Measurements from ENCODE around the gene C1QBP. TPM values are rescaled to one million over a fixed set of nuclear protein-coding genes. Genes with fewer than 3 reads are reported as not detected.

Gene C1QBP
- total RNA-seq, 1 experiment from 2014 or later: 308 TPM

- peak; percentile 46 for DNase-seq
- intact Hi-C loops (cut with micrococcal nuclease): no loop called here
- Histone ChIP-seq H3K9ac (ENCODE audit: low read length) (no peak overlapping the region), H3K36me3 (ENCODE audit: low read depth, low read length) (peaks cover 17% of the 10 kb centered on the region), H3K27me3 (ENCODE audit: low read length) (no peaks in the 10 kb centered on the region), H3F3A (ENCODE audit: low read length, unreplicated experiment) (no peaks in the 10 kb centered on the region), H3K9me2 (replicated peaks; ENCODE audit: low read length) (no peaks in the 10 kb centered on the region), H3K27ac (ENCODE audit: low read length) (no peak overlapping the region), H3K4me2 (ENCODE audit: low read length) (peak overlapping the region; percentile 84), H2AFZ (ENCODE audit: low read length) (no peak overlapping the region), H4K20me1 (ENCODE audit: low read length) (peaks cover 12% of the 10 kb centered on the region; the same call in 1 of the 2 replicates), H3K4me3 (ENCODE audit: low read length) (no peak overlapping the region; the same call in 1 of the 2 replicates), H3K9me3 (ENCODE audit: low read length) (no peaks in the 10 kb centered on the region), H3K79me2 (ENCODE audit: low read length) (peaks cover 72% of the 10 kb centered on the region), H3K4me1 (ENCODE audit: insufficient read depth, low read length) (peaks cover 31% of the 10 kb centered on the region)
- ChIA-PET CTCF (interaction anchor here (0.5 to 1.0 kb wide), 2 partner anchors 22 to 69 kb away, joined by 4 to 7 read pairs; partner anchors contain the start of gene C1QBP), POLR2A (ENCODE audit: unreplicated experiment) (interaction anchor here (0.6 kb wide), 1 partner anchor 22 kb away, joined by 4 read pairs; the partner anchor contains the start of gene C1QBP)
- no TSS peak for BruUV-seq (replicated peaks)
- ATAC-seq: no peak
- TF ChIP-seq EZH2 (IDR thresholded peaks at IDR 0.05; ENCODE audit: low read length, unreplicated experiment) (no peak), EZH2phosphoT487 (IDR thresholded peaks at IDR 0.05; ENCODE audit: borderline replicate concordance, low read length) (no peak), CTCF (conservative IDR thresholded peaks at IDR 0.05; ENCODE audit: low read depth, low read length) (no peak)
Observed at GRCh38 chr17:5416901-5417300, 22.1 kb downstream of the C1QBP start.

- ATAC-seq (peak; percentile 83), DNase-seq (peak; percentile 86)
- CTCF ChIA-PET: interaction anchor here (1.7 kb wide), 1 partner anchor 25 kb away, joined by 6 read pairs; the partner anchor contains the start of gene C1QBP
- no TSS peak for BruUV-seq (replicated peaks)
- Histone ChIP-seq H3K4me1 (ENCODE audit: insufficient read depth, low read length) (peaks cover 23% of the 10 kb centered on the region), H3K9me3 (ENCODE audit: low read length) (no peaks in the 10 kb centered on the region), H3K4me3 (ENCODE audit: low read length) (no peak overlapping the region), H3K4me2 (ENCODE audit: low read length) (peak overlapping the region; percentile 57), H3K27ac (ENCODE audit: low read length) (peak overlapping the region; percentile 59), H3K9ac (ENCODE audit: low read length) (no peak overlapping the region), H3K9me2 (replicated peaks; ENCODE audit: low read length) (no peaks in the 10 kb centered on the region), H3F3A (ENCODE audit: low read length, unreplicated experiment) (no peaks in the 10 kb centered on the region), H3K27me3 (ENCODE audit: low read length) (no peaks in the 10 kb centered on the region), H3K79me2 (ENCODE audit: low read length) (peaks cover 51% of the 10 kb centered on the region), H4K20me1 (ENCODE audit: low read length) (peaks cover 12% of the 10 kb centered on the region; the same call in 1 of the 2 replicates), H2AFZ (ENCODE audit: low read length) (no peak overlapping the region), H3K36me3 (ENCODE audit: low read depth, low read length) (peaks cover 32% of the 10 kb centered on the region)
- TF ChIP-seq EZH2phosphoT487 (IDR thresholded peaks at IDR 0.05; ENCODE audit: borderline replicate concordance, low read length): no peak
- TF ChIP-seq CTCF (conservative IDR thresholded peaks at IDR 0.05; ENCODE audit: low read depth, low read length): no peak
- no peak for TF ChIP-seq EZH2 (IDR thresholded peaks at IDR 0.05; ENCODE audit: low read length, unreplicated experiment)
- intact Hi-C loops (cut with micrococcal nuclease): no loop called here
- POLR2A ChIA-PET (ENCODE audit: unreplicated experiment): no interaction called here
Observed at GRCh38 chr17:5413682-5414081, 25.3 kb downstream of the C1QBP start.

- Histone ChIP-seq H3K4me1 (ENCODE audit: insufficient read depth, low read length) (peaks cover 12% of the 10 kb centered on the region), H2AFZ (ENCODE audit: low read length) (no peak overlapping the region), H3K27me3 (ENCODE audit: low read length) (no peaks in the 10 kb centered on the region), H3K27ac (ENCODE audit: low read length) (no peak overlapping the region), H3K79me2 (ENCODE audit: low read length) (peaks cover 24% of the 10 kb centered on the region), H3K4me3 (ENCODE audit: low read length) (no peak overlapping the region), H4K20me1 (ENCODE audit: low read length) (peaks cover 8% of the 10 kb centered on the region; the same call in 1 of the 2 replicates), H3K36me3 (ENCODE audit: low read depth, low read length) (peaks cover 51% of the 10 kb centered on the region), H3F3A (ENCODE audit: low read length, unreplicated experiment) (no peaks in the 10 kb centered on the region), H3K9me2 (replicated peaks; ENCODE audit: low read length) (no peaks in the 10 kb centered on the region), H3K9ac (ENCODE audit: low read length) (no peak overlapping the region), H3K4me2 (ENCODE audit: low read length) (no peak overlapping the region), H3K9me3 (ENCODE audit: low read length) (no peaks in the 10 kb centered on the region)
- no peak for DNase-seq
- no TSS peak for BruUV-seq (replicated peaks)
- no peak for ATAC-seq
- no peak for TF ChIP-seq EZH2 (IDR thresholded peaks at IDR 0.05; ENCODE audit: low read length, unreplicated experiment)
- no peak for TF ChIP-seq CTCF (conservative IDR thresholded peaks at IDR 0.05; ENCODE audit: low read depth, low read length)
- TF ChIP-seq EZH2phosphoT487 (IDR thresholded peaks at IDR 0.05; ENCODE audit: borderline replicate concordance, low read length): no peak
- ChIA-PET CTCF (no interaction called here), POLR2A (ENCODE audit: unreplicated experiment) (no interaction called here)
- intact Hi-C loops (cut with micrococcal nuclease): no loop called here
Observed at GRCh38 chr17:5410594-5411272, 28.2 kb downstream of the C1QBP start.
